ENCODE measurements around the gene KCNMA1.

KCNMA1 gene

GRCh38 chr10:77163670-77164348 is 473.8 kb downstream of the KCNMA1 start:
- no peak for DNase-seq

GRCh38 chr10:77162697-77163096 is 474.9 kb downstream of the KCNMA1 start:
- no peak for DNase-seq

GRCh38 chr10:77160679-77161078 is 476.9 kb downstream of the KCNMA1 start:
- DNase-seq, result no peak

GRCh38 chr10:77159538-77160110 is 478.0 kb downstream of the KCNMA1 start:
- no peak for DNase-seq

- DNase-seq, result no peak
Observed at GRCh38 chr10:77158666-77159065, 478.9 kb downstream of the KCNMA1 start.

- DNase-seq, result no peak
Observed at GRCh38 chr10:77157248-77158019, 480.2 kb downstream of the KCNMA1 start.

- no peak for DNase-seq
Observed at GRCh38 chr10:77156406-77156879, 481.2 kb downstream of the KCNMA1 start.

GRCh38 chr10:77152256-77152655 is 485.4 kb downstream of the KCNMA1 start:
- DNase-seq, result no peak

- DNase-seq, result no peak
Observed at GRCh38 chr10:77151408-77151807, 486.2 kb downstream of the KCNMA1 start.

- no peak for DNase-seq
Observed at GRCh38 chr10:77149706-77150105, 487.9 kb downstream of the KCNMA1 start.

GRCh38 chr10:77149001-77149400 is 488.6 kb downstream of the KCNMA1 start:
- DNase-seq, result no peak

GRCh38 chr10:77147871-77148270 is 489.7 kb downstream of the KCNMA1 start:
- no peak for DNase-seq

GRCh38 chr10:77146712-77147336 is 490.8 kb downstream of the KCNMA1 start:
- DNase-seq, result no peak

- DNase-seq, result no peak
Observed at GRCh38 chr10:77144656-77145055, 493.0 kb downstream of the KCNMA1 start.

GRCh38 chr10:77139252-77140160 is 498.1 kb downstream of the KCNMA1 start:
- DNase-seq, result no peak

- no peak for DNase-seq
Observed at GRCh38 chr10:77138541-77138940, 499.1 kb downstream of the KCNMA1 start.

GRCh38 chr10:77135555-77135954 is 502.1 kb downstream of the KCNMA1 start:
- DNase-seq, result no peak

GRCh38 chr10:77131214-77131613 is 506.4 kb downstream of the KCNMA1 start:
- DNase-seq, result no peak

- no peak for DNase-seq
Observed at GRCh38 chr10:77127243-77127642, 510.4 kb downstream of the KCNMA1 start.

- DNase-seq, result no peak
Observed at GRCh38 chr10:77125231-77125630, 512.4 kb downstream of the KCNMA1 start.

GRCh38 chr10:77123330-77123729 is 514.3 kb downstream of the KCNMA1 start:
- no peak for DNase-seq

GRCh38 chr10:77121829-77122228 is 515.8 kb downstream of the KCNMA1 start:
- DNase-seq, result no peak
